HG02678 (cell line): ENCODE data around the gene ELOVL7.
"Not testable (repeated sequence)": the region's sequence is repeated elsewhere in the genome, so short reads cannot be mapped to it uniquely, and the experiment has no call there.

Source experiments
- ATAC-seq: cut with Tn5 transposase; IDR thresholded peaks from one replicate; pipeline ENCODE4 v1.9.1; 2021; ENCODE audit warnings: mild to moderate bottlenecking, moderate library complexity; ENCODE audit not compliant: unreplicated experiment

The ELOVL7 gene

DNA sequence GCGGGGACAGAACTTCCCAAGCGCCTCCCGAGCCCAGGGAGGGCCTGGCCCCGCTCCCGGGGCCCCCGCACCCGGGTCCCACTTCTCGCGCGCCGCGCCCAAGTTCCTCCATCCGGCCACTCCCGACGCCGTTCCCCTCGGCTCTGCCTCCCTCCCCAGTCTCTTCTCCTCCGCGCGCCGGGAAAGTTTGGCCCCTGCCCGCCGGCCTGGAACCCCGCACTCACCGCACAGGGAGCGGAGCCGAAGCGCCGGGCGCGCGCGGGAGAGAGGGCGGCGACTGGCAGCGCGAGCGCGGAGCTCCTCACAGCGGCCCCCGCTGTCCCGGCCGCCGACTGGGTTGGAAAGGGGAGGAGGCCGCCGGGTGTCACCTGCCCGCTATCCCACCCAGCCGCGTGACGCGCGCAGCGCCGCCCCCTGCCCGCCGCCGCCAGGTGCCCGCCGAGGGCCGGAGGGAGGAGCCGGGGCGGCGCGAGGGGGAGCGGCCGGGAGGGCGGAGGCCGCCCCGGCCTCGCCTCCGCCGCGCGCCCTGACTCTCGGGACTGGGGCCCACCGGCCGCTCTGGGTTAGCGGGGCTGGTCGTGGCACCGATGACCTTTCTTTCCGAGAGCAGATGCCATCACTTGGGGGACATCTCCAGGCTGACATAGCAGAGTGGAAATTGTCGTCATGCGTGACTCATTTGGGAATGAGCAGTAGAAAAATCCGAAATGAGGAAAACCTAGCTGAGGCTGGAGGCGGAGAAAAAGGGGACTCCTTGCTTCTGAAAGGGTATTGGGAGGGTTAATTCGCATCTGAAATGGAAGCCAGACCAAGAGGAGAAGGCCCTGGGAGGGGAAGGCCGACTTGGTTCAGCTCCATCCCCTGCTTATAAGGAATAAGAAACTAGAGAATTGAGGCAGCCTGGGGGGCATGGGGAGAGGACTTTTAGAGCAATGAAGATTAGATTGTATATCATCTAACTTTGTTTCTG, at the start of gene ELOVL7:
ELOVL7 (minus strand) TSS at position 334 of the 970 bp plus-strand sequence. CDS start 56,872 bp downstream, outside the sequence.
- ATAC-seq, result peak; percentile 93

DNA sequence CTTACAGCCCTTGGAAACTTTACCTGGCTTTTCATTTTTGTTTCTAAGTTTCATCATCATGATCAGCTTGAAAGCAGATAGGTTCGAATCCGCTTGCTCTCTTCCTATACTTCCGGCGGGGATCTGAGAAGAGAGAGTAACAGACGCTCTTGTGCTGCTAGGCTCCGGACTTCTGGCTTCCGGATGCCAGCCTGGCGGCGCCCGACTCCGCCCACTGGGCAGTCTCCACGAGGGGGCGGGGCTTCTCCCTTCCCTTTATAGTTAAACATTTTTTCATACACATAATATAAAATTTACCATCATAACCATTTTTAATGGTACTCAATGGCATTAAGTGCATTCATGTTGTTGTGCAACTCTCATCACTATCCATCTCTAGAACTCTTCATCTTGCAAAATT, 49.5 kb upstream of the ELOVL7 start:
- ATAC-seq, result no peak

DNA sequence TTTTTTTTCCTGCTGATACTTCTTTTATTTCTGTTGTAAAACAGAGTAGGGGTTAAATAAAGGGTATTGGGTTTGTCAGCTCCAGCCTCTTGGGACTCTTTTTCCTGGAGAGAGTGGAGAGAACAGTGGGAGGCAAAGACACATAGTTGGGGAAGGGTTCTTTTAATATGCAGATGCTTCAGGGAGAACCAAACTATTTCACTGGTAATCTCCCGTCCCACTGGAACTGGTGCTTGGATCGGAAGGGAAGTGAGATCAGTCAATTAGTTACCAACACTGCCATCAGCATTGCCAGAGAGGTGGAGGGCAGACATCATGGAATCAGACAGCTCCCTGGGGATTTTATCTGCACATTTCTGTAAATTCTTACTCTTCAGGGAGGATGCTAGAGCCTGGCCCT, 47.6 kb upstream of the ELOVL7 start:
- no peak for ATAC-seq

DNA sequence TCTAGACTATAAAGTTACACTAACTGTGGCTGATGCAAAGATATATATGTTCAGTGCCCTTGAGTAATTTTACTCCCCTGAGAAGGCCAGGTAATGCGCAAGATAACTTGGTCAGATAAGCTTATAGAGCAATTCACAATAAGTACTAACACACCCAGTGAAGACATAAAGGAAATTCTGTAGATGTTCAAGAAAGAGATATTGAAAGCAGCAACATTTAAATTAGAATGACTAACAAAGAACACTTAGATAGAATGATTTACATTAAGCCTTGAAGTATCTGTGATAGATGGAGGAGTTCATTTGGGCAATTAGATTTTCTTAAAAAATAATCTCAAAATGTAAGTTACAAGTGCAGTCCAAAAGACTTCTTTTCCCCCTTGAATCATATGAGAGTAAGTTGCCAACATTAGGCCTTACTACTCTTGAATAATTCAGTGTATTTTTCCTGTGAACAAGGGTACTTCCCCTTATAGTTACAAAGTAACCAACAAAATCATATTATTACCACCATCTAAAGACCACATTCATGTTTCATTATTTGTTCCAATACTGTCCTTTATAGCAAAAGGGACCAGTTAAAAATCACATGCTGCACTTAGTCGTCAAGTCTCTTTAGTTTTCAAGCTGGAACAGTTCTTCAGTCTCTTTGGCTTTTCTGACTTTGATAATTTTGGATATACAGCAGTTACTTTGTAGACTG, 44.4 kb upstream of the ELOVL7 start:
- peak; percentile 78 for ATAC-seq

DNA sequence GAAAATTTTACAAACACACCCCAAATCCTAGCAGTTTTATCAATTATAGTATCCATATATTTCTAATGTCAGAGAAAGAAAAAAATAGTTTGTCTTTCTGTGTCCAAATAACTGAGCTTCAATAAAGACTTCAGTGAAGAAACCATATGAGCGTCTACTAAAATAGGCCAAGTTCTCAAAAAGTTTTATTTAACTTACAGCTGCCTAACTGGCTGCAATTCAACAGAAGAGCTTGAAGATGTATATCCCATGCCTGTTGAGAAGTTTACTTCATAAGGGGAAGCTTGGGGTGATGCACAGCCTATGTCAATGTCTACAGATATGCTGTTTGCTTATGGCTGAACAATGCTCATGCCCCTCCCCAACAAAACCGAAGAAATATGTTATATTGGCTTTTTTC, 43.7 kb upstream of the ELOVL7 start:
- no peak for ATAC-seq

DNA sequence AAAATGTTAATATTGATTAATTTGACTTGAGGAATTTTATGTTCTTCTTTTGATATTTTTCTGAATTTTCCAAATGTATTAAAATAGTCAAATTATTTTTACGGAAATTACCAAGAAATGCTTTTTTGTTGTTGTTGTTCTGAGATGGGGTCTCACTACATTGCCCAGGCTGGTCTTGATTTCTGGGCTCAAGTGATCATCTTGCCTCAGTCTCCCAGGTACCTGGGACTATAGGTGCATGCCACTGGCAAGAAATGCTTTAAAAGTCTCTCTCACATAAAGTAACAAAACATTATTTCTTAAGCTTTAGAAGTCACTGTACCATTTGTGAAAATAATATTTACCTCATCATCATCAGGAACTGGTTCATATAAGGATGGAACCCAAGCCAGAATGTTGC, 43.0 kb upstream of the ELOVL7 start:
- ATAC-seq, result no peak

DNA sequence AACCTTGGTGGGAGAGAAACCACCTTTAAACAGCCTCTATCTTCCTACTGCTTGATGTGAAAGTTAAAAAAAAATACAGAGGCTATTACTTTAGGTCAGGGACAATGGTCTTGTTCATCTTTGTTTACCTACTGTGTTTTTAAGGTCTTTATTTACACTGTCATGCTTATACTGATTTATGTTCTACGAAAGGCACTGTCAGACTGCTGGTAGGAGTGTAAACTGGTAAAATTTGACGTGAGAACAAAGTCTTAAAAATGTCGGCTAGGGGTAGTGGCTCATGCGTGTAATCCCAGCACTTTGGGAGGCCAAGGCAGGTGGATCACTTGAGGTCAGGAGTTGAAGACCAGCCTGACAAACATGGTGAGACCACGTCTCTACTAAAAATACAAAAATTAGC, 42.1 kb upstream of the ELOVL7 start:
- no peak for ATAC-seq

DNA sequence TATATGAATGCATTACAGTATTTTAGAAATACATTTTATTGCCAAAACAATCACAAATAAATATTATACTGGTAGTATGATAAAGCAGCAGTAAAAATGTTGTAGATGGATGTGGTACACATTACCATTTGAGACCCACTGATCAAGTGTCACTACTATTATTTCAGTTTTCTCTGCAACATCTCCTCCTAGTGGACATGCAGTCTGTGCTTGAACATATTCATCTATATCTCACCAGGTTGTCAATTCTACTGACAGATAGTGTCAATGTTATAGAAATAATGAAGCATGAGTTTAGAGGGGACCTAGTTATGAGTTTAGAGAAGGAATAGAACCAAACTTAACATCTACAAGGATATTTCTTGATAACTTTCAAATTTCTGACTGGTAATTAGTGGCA, 39.2 kb upstream of the ELOVL7 start:
- no peak for ATAC-seq

DNA sequence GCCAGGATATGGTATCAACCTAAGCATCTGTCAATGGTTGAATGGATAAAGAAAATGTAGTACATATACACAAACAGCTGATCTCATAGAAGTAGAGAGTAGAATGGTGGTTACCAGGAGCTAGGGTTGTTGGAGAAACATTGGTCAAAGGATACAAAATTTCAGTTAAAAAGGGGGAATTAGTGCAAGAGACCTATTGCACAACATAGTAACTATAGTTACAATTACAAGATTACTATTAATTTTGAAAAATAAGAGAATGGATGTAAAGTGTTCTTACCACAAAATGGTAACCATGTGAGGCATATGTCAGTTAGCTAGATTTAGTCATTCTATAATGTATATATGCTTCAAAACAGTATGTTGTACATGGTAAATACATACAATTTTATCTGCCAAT, 28.8 kb upstream of the ELOVL7 start:
- no peak for ATAC-seq

DNA sequence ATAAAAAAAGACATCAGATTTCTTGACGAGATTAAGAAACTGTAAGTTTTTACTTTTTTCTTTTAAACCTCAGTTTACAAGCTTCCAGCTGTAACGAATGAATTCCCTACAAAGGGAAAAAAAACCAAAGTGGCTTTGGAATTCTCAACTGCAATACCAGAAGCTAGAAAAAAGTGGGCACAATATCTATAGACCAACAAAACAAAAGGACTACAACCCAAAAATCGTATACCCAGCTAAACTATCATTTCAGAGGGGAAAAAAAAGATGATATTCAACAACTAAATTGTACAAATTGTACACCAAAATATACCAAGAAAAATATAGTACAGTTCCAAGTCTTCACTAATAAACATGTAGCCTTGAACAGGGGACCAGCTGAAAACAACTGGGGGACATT, 26.8 kb upstream of the ELOVL7 start:
- ATAC-seq, result no peak

DNA sequence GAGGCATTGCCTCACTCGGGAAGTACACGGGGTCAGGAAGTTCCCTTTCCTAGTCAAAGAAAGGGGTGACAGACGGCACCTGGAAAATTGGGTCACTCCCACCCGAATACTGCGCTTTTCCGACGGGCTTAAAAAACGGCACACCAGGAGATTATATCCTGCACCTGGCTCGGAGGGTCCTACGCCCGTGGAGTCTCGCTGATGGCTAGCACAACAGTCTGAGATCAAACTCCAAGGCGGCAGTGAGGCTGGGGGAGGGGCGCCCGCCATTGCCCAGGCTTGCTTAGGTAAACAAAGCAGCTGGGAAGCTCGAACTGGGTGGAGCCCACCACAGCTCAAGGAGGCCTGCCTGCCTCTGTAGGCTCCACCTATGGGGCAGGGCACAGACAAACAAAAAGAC, 16.5 kb upstream of the ELOVL7 start:
- ATAC-seq, result not testable (repeated sequence)

DNA sequence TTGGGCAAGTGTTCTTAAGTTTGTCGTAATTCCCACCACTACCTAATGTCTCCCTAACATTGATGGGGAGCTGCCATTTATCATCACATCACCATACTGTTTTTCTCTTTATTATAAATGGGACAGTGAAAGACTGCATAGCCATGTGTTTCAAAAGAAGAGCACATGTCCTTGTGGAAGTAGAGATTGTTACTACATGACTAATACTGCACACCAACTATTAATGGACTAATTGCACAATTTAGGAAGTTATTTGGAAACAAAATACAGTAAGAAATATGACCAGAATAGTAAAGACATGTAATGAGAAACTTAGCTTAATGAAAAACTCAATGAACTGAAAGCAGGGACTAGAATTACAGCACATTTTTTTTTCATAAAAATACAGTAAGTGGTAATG, 12.0 kb upstream of the ELOVL7 start:
- ATAC-seq, result no peak

DNA sequence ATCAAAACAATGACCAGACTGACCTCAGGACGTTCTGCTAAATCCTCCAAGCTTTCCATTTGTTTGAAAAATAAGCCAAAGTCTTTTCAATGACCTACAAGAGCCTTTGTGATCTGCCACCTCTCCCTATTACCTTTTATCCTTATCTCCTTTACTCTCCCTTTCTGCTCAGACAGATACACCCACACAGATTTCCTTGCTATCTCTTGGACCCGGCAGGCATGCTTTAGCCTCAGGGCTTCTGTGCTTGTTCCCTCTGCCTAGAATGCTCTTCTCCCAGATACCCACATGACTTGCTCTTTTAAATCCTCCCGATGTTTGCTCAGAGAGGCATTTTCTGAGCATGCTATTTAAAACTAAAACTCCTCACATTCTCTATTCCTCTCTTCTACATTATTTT, 8.9 kb upstream of the ELOVL7 start:
- ATAC-seq, result no peak

DNA sequence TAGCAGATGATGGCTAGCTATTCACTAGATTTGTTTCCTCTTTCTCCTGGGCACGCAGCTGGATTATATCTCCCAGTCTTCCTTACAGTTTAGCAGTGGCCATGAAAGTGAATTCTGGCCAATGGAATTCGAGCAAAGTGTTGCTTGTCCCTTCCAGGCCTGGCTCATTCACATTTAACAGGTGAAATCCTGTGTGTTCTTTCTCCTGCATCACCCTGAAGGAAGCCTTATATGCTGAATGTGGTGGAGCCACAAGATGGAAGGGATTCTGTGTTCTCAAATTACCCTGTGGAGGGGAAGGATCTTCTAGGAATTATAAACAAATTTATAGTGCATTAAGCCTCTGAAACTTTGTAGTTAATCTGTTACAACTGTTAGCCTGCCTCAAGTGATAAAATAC, 8.2 kb upstream of the ELOVL7 start:
- ATAC-seq, result no peak

DNA sequence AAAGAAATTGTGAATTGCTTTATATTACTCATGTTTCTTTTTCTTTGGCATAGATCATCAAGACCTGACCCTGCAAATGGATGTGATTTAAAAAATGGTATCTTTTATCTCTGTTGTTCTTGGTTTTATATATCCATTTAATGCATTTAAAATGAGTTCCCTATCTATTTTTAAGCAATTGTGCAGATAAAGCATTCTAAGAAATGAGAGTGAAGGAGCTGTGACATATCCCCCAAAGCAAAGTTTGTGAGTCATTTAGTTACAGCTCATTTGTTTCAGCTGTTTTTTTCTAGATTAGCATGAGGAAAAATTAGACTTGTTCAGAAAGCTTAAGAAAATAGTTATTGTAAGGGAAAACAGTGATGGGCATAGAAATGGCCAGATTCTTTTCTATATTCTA, 7.6 kb upstream of the ELOVL7 start:
- ATAC-seq, result no peak

DNA sequence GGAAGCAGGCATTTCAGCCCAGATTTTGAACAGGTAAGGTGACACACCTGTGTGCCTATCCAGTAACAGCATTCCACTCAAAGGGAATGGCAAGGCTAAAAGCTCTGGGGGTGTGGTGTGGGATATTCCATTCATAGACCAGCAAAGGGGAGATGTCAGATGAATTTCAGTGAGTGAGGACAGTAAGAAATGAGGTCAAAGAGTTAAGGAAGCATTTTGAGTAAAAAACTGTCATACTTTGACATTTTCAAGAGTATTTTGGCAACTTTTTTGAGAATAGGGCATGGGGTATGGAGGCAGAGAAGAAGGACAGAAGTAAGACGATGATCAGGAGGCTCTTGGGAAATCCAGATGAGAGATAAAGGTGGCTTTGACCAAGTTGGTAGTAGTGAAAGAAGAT, 2.2 kb upstream of the ELOVL7 start:
- no peak for ATAC-seq

DNA sequence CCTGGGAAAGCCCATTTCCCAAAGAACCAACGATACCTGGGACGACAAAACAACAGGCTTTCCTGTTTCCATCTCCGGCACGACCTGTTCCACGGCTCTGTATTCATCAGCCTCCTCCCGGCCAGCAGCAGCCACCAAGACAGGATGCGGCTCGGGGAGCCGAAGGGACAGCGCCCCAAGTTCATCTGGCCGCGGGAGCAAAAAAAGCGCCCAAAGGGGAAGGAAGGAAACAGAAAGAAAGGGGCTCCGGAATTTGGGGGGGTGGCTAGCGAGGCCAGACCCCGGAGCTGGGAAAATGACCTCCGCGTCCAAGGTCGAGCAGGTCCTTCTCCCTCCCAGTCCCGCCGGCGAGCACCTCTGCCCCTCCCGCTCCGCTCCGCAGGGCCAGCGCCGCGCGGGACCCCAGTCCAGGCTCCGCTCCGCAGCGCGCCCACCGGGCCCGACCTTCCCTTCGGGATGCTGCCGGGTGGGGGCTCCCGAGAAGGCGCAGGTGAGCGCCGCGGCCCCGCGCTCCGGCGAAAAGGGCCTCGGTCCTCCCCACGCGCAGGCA, 608 bp downstream of the ELOVL7 start:
- peak; percentile 28 for ATAC-seq

DNA sequence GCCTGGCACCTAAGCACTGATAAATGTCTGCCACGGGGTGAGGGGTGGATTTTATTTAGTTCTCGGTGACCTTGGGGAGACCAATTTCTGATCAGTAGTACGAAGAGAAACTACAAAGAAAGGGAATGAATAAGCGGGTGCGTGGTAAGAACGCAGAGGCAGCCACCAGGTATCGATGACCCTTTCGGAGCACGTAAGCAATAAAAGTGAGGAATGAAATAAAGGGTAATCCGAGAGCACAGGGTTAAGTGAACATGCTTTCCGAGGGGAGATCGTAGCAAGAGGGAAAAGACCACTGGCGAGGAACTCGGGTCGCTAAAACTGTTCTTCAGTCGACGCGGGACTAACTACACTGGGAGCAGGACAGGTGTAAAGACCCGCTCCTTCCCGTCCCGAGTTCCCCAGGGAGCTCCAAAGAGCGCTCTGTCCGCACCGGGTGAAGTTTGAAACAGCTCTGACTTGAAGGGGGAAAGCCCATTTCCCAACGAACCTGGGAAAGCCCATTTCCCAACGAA, 1.1 kb downstream of the ELOVL7 start:
- ATAC-seq, result no peak

DNA sequence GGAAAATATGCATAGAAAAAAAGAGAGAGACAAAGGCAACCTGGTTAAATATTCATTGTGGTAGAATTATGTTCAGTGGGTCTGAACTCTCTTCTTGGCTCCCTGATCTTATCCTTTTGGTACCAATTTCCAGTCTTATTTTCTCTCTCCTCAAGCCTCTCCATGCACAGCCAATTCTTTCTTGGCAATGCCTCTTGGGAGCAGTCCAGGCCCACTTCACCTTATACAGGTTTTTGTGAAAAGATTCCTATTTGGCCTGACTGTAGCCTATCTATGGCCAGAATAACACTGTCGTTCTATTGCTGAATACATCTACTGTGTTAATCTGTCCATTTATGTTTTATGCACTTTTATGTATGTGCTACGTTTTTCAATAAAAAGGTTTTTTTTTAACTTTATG, 2.7 kb downstream of the ELOVL7 start:
- no peak for ATAC-seq

DNA sequence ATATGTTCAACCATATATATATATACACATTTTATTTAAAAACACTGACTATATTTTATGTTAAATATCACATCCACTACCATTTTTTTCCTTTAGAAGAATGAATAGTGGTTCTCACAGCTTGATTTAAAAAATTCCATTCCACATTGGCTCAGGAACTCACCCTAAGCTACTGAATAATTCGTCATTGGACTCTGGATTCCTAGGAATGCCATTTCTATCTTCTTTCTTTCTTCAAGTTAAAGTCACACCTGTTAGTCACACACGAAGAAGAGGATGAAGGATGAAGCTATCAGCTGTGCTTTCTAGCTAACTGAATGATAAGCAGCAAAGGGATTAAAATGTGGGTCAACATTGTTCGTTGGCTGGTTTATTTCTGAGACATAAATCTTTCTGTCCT, 7.9 kb downstream of the ELOVL7 start:
- ATAC-seq, result no peak

DNA sequence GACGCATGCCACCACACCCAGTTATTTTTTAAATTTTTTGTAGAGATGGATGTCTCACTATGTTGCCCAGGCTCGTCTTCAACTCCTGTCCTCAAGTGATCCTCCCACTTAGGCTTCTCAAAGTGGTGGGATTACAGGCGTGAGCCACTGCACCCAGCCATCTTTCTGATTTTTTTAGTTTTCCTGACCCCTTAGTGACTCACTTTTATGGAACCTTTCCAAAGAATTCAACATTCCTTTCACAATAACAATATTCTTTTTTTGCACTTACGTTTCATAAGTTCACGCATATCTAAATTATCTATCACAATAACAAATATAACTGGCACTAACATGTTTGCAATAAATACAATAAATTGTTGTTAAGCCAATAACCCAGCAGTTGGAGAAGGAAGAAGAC, 8.5 kb downstream of the ELOVL7 start:
- ATAC-seq, result no peak

DNA sequence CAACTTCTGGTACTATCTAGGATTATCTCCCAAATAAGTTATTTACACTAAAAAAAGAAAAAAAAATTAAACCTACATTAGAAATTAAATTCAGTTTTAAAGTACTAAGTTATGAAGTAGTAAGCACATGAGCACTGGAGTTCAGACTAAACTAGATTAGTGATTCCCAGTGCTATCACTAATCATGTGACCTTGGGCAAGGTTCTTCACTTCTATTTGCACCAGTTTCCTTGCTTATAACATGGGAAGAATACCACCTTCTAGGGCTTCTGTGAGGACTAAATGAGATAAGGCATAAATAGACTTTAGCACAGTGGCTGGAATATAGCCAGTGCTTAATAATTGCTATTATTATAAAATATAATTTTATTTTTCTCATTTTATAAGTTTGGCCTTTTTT, 10.5 kb downstream of the ELOVL7 start:
- ATAC-seq, result no peak
